GM19351 (cell line): Measurements from ENCODE around the gene KLRC2.
A peak's percentile ranks its signal among the peaks of the same experiment; 100 is the strongest.
"Not testable (repeated sequence)": the region's sequence is repeated elsewhere in the genome, so short reads cannot be mapped to it uniquely, and the experiment has no call there.

Experiments
- ATAC-seq: cut with Tn5 transposase; IDR thresholded peaks from one replicate; pipeline ENCODE4 v1.9.1; 2021; ENCODE audit warnings: mild to moderate bottlenecking, moderate library complexity; ENCODE audit not compliant: unreplicated experiment

Gene KLRC2

GRCh38 chr12:10406725-10407124, 29.1 kb downstream of the KLRC2 start:
- ATAC-seq: no peak

- no peak for ATAC-seq
Observed at GRCh38 chr12:10405294-10405693, 30.5 kb downstream of the KLRC2 start.

- no peak for ATAC-seq
Observed at GRCh38 chr12:10404798-10405197, 31.0 kb downstream of the KLRC2 start.

GRCh38 chr12:10400829-10401228, 35.0 kb downstream of the KLRC2 start:
- no peak for ATAC-seq

GRCh38 chr12:10398168-10398567, 37.6 kb downstream of the KLRC2 start:
- ATAC-seq: no peak

- no peak for ATAC-seq
Observed at GRCh38 chr12:10397296-10397695, 38.5 kb downstream of the KLRC2 start.

- not testable (repeated sequence) for ATAC-seq
Observed at GRCh38 chr12:10396176-10396575, 39.6 kb downstream of the KLRC2 start.

- ATAC-seq: peak; percentile 81
Observed at GRCh38 chr12:10395390-10395998, 40.3 kb downstream of the KLRC2 start.

GRCh38 chr12:10394531-10395152, 41.2 kb downstream of the KLRC2 start:
- ATAC-seq: not testable (repeated sequence)

- ATAC-seq: no peak
Observed at GRCh38 chr12:10393291-10393690, 42.5 kb downstream of the KLRC2 start.

- ATAC-seq: peak; percentile 68
Observed at GRCh38 chr12:10392394-10392930, 43.3 kb downstream of the KLRC2 start.

- not testable (repeated sequence) for ATAC-seq
Observed at GRCh38 chr12:10390991-10391390, 44.8 kb downstream of the KLRC2 start.

- no peak for ATAC-seq
Observed at GRCh38 chr12:10389904-10390303, 45.9 kb downstream of the KLRC2 start, which contains the start of gene KLRK1. Gene KLRK1, minus strand, starts transcription at chr12:10390041. Its CDS starts 1,231 bp downstream, at chr12:10388810.

- no peak for ATAC-seq
Observed at GRCh38 chr12:10388624-10389413, 47.0 kb downstream of the KLRC2 start.

- not testable (repeated sequence) for ATAC-seq
Observed at GRCh38 chr12:10387498-10387897, 48.3 kb downstream of the KLRC2 start.

- ATAC-seq: no peak
Observed at GRCh38 chr12:10386857-10387256, 49.0 kb downstream of the KLRC2 start.

- ATAC-seq: no peak
Observed at GRCh38 chr12:10385166-10385613, 50.6 kb downstream of the KLRC2 start.

- ATAC-seq: no peak
Observed at GRCh38 chr12:10384191-10384590, 51.6 kb downstream of the KLRC2 start.

GRCh38 chr12:10381928-10382628, 53.7 kb downstream of the KLRC2 start:
- ATAC-seq: no peak
